PC-9 (cell line): ENCODE results near the gene DOCK3. TPM values are rescaled to one million over a fixed set of nuclear protein-coding genes. Genes with fewer than 3 reads are reported as not detected.

Experiments used
- BruUV-seq: library from RNA; stranded (reverse); fragments of 400-500 nt; replicated peaks from 2 replicates; lab custom pipeline; 2021; lab: Mats Ljungman, UMichigan
- CTCF ChIA-PET: fragments of 300-600 bp; sonication (Branson Sonifier 250); formaldehyde crosslinking; loops from one replicate; lab custom pipeline; 2022; ENCODE audit warnings: antibody characterized with exemption; lab: Charles Lee
- POLR2A ChIA-PET: fragments of 300-600 bp; sonication (Branson Sonifier 250); formaldehyde crosslinking; loops from one replicate; lab custom pipeline; 2022; ENCODE audit warnings: antibody characterized with exemption; ENCODE audit not compliant: unreplicated experiment; lab: Charles Lee
- DNase-seq, 2 experiments: peaks; one replicate each; pipeline versions ENCODE4 v3.0.0 to v3.0.0-alpha.2; 2015 to 2022; ENCODE audit warnings: mixed read lengths in 1 of 2
- H2AFZ ChIP-seq: fragments of 200-600 bp; sonication (generic); 2 replicates; pipeline ENCODE4 v1.8.1; 2017; ENCODE audit warnings: antibody characterized with exemption
- H3F3A ChIP-seq: fragments of 200-600 bp; sonication (generic); 2 replicates; pipeline ENCODE4 v1.8.1; 2017; ENCODE audit warnings: antibody characterized with exemption, mild to moderate bottlenecking, low read depth; ENCODE audit not compliant: insufficient read depth
- H3K27ac ChIP-seq: fragments of 200-600 bp; sonication (generic); 2 replicates; pipeline ENCODE4 v1.6.1; 2016; ENCODE audit warnings: mixed run types
- H3K27me3 ChIP-seq: fragments of 200-600 bp; sonication (generic); 2 replicates; pipeline ENCODE4 v1.6.1; 2016; ENCODE audit warnings: low read depth, mixed run types; ENCODE audit not compliant: insufficient read depth
- H3K36me3 ChIP-seq: fragments of 200-600 bp; sonication (generic); 2 replicates; pipeline ENCODE4 v1.6.1; 2016; ENCODE audit warnings: low read depth, mixed run types
- H3K4me1 ChIP-seq: fragments of 200-600 bp; sonication (generic); replicated peaks from 2 replicates; pipeline ENCODE4 v1.6.1; 2016; ENCODE audit warnings: mixed run types; ENCODE audit not compliant: insufficient read depth
- H3K4me2 ChIP-seq: fragments of 200-600 bp; sonication (generic); 2 replicates; pipeline ENCODE4 v1.6.1; 2017; ENCODE audit warnings: mixed run types
- H3K4me3 ChIP-seq: fragments of 200-600 bp; sonication (generic); 2 replicates; pipeline ENCODE4 v1.6.1; 2016; ENCODE audit warnings: mixed run types
- H3K79me2 ChIP-seq: fragments of 200-600 bp; sonication (generic); 2 replicates; pipeline ENCODE4 v1.6.1; 2017; ENCODE audit warnings: low read depth, mixed run types
- H3K9me2 ChIP-seq: fragments of 200-600 bp; sonication (generic); 2 replicates; pipeline ENCODE4 v1.8.1; 2017; ENCODE audit warnings: mild to moderate bottlenecking; ENCODE audit not compliant: insufficient read depth
- H3K9me3 ChIP-seq: fragments of 200-600 bp; sonication (generic); 2 replicates; pipeline ENCODE4 v1.8.1; 2016; ENCODE audit warnings: low read depth; ENCODE audit not compliant: insufficient read depth
- H4K20me1 ChIP-seq: fragments of 200-600 bp; sonication (generic); 2 replicates; pipeline ENCODE4 v1.8.1; 2017; ENCODE audit not compliant: insufficient read depth
- CTCF ChIP-seq: fragments of 200-600 bp; sonication (generic); conservative IDR thresholded peaks from 2 replicates; pipeline ENCODE4 v1.6.1; 2017; ENCODE audit warnings: mixed run types, antibody characterized with exemption, mild to moderate bottlenecking, moderate library complexity
- EZH2 ChIP-seq: fragments of 200-600 bp; sonication (generic); IDR thresholded peaks from 2 replicates; pipeline ENCODE4 v1.8.0; 2017; ENCODE audit warnings: antibody characterized with exemption, low read depth
- intact Hi-C: fragments of 100-400 bp; cut with micrococcal nuclease; formaldehyde crosslinking; loops from one replicate; pipeline ENCODE4 v1.10.0; 2022; ENCODE audit not compliant: unreplicated experiment
- total RNA-seq: library from RNA; stranded (reverse); gene quantifications from 2 replicates; pipeline ENCODE4 v1.2.3, GENCODE V29; 2021

DOCK3 gene
- total RNA-seq, 1 experiment from 2014 or later, result 16.9 TPM

GRCh38 chr3:50978991-50979667, 304.4 kb downstream of the DOCK3 start:
- DNase-seq, result no peak
- ChIA-PET CTCF (no interaction called here), POLR2A (no interaction called here)
- TF ChIP-seq EZH2, result no peak
- no peak; the same call in 1 of the 2 replicates for TF ChIP-seq CTCF
- Histone ChIP-seq H3K4me3 (no peak overlapping the region), H3K27me3 (no peaks in the 10 kb centered on the region), H3K36me3 (no peaks in the 10 kb centered on the region), H3K4me2 (no peak overlapping the region), H3K27ac (no peak overlapping the region), H3K9me3 (no peaks in the 10 kb centered on the region), H3K9me2 (no peaks in the 10 kb centered on the region), H2AFZ (no peak overlapping the region), H3K79me2 (no peaks in the 10 kb centered on the region), H3K4me1 (no peaks in the 10 kb centered on the region), H3F3A (no peaks in the 10 kb centered on the region), H4K20me1 (no peaks in the 10 kb centered on the region)
- no TSS peak for BruUV-seq
- intact Hi-C loops, result no loop called here

GRCh38 chr3:50982540-50983325, 308.0 kb downstream of the DOCK3 start:
- no peaks in the 10 kb centered on the region for H3K36me3 ChIP-seq
- H3K9me3 ChIP-seq, result no peaks in the 10 kb centered on the region
- no TSS peak for BruUV-seq
- POLR2A ChIA-PET, result no interaction called here
- no peak overlapping the region for H3K4me3 ChIP-seq
- no peaks in the 10 kb centered on the region for H3K79me2 ChIP-seq
- DNase-seq, result no peak
- H3F3A ChIP-seq, result no peaks in the 10 kb centered on the region
- no peaks in the 10 kb centered on the region for H3K4me1 ChIP-seq
- TF ChIP-seq EZH2 (no peak), CTCF (no peak)
- H4K20me1 ChIP-seq, result no peaks in the 10 kb centered on the region
- H3K9me2 ChIP-seq, result no peaks in the 10 kb centered on the region
- no peak overlapping the region for H3K27ac ChIP-seq
- CTCF ChIA-PET, result no interaction called here
- no peak overlapping the region for H3K4me2 ChIP-seq
- intact Hi-C loops, result no loop called here
- no peaks in the 10 kb centered on the region for H3K27me3 ChIP-seq
- no peak overlapping the region for H2AFZ ChIP-seq

GRCh38 chr3:50983887-50984286, 309.2 kb downstream of the DOCK3 start:
- ChIA-PET POLR2A (no interaction called here), CTCF (no interaction called here)
- Histone ChIP-seq H3F3A (no peaks in the 10 kb centered on the region), H3K36me3 (no peaks in the 10 kb centered on the region), H3K4me1 (no peaks in the 10 kb centered on the region), H2AFZ (no peak overlapping the region), H3K4me2 (no peak overlapping the region), H3K4me3 (no peak overlapping the region), H3K9me2 (no peaks in the 10 kb centered on the region), H3K27me3 (no peaks in the 10 kb centered on the region), H4K20me1 (no peaks in the 10 kb centered on the region), H3K27ac (no peak overlapping the region), H3K79me2 (no peaks in the 10 kb centered on the region), H3K9me3 (no peaks in the 10 kb centered on the region)
- DNase-seq, result no peak
- intact Hi-C loops, result loop anchor here (2.0 kb wide), 1 partner anchor 291 kb away; no protein-coding TSS in a partner anchor
- no TSS peak for BruUV-seq
- TF ChIP-seq EZH2 (no peak), CTCF (no peak)
